ENCODE data around the gene TCF3.

DNA sequence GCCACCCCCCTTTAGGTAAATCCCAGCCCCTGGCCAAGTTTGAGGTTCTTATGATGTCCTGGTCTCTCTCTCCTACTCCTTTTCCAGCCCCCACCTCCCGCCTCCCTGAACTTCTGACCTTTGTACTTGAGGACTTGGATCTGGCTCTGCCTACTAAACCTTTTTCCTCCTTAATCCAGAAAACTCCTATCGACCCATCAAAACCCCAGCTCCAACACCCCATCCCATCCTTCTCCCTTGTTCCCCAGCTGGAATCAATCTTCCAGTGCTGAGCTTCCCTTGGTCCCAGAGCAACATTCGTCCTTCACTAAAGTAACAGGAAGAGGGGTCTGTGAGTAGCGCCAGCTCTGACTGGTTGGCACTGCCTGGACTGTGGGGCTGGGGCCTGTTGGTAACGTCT is 29.9 kb downstream of the TCF3 start:
- no peak for TF ChIP-seq CTCF (IDR thresholded peaks at IDR 0.05 in 2 of 3, conservative IDR thresholded peaks at IDR 0.05 in 1 of 3; ENCODE audit: borderline replicate concordance in 1 of 3, insufficient read depth in 1 of 3, low read depth in 2 of 3, low read length in 2 of 3)
- TF ChIP-seq, protein P1, sequence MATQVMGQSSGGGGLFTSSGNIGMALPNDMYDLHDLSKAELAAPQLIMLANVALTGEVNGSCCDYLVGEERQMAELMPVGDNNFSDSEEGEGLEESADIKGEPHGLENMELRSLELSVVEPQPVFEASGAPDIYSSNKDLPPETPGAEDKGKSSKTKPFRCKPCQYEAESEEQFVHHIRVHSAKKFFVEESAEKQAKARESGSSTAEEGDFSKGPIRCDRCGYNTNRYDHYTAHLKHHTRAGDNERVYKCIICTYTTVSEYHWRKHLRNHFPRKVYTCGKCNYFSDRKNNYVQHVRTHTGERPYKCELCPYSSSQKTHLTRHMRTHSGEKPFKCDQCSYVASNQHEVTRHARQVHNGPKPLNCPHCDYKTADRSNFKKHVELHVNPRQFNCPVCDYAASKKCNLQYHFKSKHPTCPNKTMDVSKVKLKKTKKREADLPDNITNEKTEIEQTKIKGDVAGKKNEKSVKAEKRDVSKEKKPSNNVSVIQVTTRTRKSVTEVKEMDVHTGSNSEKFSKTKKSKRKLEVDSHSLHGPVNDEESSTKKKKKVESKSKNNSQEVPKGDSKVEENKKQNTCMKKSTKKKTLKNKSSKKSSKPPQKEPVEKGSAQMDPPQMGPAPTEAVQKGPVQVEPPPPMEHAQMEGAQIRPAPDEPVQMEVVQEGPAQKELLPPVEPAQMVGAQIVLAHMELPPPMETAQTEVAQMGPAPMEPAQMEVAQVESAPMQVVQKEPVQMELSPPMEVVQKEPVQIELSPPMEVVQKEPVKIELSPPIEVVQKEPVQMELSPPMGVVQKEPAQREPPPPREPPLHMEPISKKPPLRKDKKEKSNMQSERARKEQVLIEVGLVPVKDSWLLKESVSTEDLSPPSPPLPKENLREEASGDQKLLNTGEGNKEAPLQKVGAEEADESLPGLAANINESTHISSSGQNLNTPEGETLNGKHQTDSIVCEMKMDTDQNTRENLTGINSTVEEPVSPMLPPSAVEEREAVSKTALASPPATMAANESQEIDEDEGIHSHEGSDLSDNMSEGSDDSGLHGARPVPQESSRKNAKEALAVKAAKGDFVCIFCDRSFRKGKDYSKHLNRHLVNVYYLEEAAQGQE (IDR thresholded peaks at IDR 0.05; ENCODE audit: low read depth), result no peak
- TF ChIP-seq SP1 (IDR thresholded peaks at IDR 0.05; ENCODE audit: low read depth), result no peak
- no peak for TF ChIP-seq CEBPB (IDR thresholded peaks at IDR 0.05; ENCODE audit: low read depth)
- no peak for TF ChIP-seq POLR2A (IDR thresholded peaks at IDR 0.05; ENCODE audit: borderline replicate concordance, extremely low read depth, insufficient read depth, insufficient read length)
- no peak for TF ChIP-seq POLR2AphosphoS5 (IDR thresholded peaks at IDR 0.05; ENCODE audit: low read depth, low read length)
- TF ChIP-seq JUND (IDR thresholded peaks at IDR 0.05), result no peak
- TF ChIP-seq TCF7L2 (IDR thresholded peaks at IDR 0.05; ENCODE audit: borderline replicate concordance, extremely low read depth, insufficient read depth, insufficient read length), result no peak
- TF ChIP-seq, protein P2, sequence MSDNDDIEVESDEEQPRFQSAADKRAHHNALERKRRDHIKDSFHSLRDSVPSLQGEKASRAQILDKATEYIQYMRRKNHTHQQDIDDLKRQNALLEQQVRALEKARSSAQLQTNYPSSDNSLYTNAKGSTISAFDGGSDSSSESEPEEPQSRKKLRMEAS (IDR thresholded peaks at IDR 0.05), result no peak

Measured in HCT116 (cell line).